Neuronal stem cell (in vitro differentiated cells): ENCODE data around the gene MTA3.
A peak's percentile ranks its signal among the peaks of the same experiment; 100 is the strongest.

Experiments
- DNase-seq: peaks from one replicate; pipeline ENCODE4 v3.0.0-alpha.2; 2013; ENCODE audit warnings: low spot score
- H2AFZ ChIP-seq: one replicate; pipeline ENCODE4 v1.6.1; 2013; ENCODE audit warnings: mild to moderate bottlenecking, low read length, inconsistent platforms
- H2AK5ac ChIP-seq: 2 replicates; pipeline ENCODE4 v1.6.1; 2013; ENCODE audit warnings: low read depth, mild to moderate bottlenecking, inconsistent platforms, low read length, moderate library complexity, mixed read lengths
- H2BK120ac ChIP-seq: 2 replicates; pipeline ENCODE4 v1.6.1; 2013; ENCODE audit warnings: low read depth, mild to moderate bottlenecking, inconsistent platforms, low read length, moderate library complexity, mixed read lengths
- H2BK12ac ChIP-seq: one replicate; pipeline ENCODE4 v1.6.1; 2013; ENCODE audit warnings: low read length, inconsistent platforms
- H2BK15ac ChIP-seq: 2 replicates; pipeline ENCODE4 v1.6.1; 2013; ENCODE audit warnings: mild to moderate bottlenecking, low read length, inconsistent platforms, mixed read lengths
- H2BK5ac ChIP-seq: one replicate; pipeline ENCODE4 v1.6.1; 2013; ENCODE audit warnings: inconsistent platforms, mild to moderate bottlenecking, low read length, moderate library complexity
- H3K14ac ChIP-seq: one replicate; pipeline ENCODE4 v1.6.1; 2013; ENCODE audit warnings: low read length, inconsistent platforms
- H3K18ac ChIP-seq: 2 replicates; pipeline ENCODE4 v1.6.1; 2013; ENCODE audit warnings: low read length, inconsistent platforms
- H3K23ac ChIP-seq: 2 replicates; pipeline ENCODE4 v1.6.1; 2013; ENCODE audit warnings: low read depth, mild to moderate bottlenecking, mixed read lengths, low read length, inconsistent platforms; ENCODE audit not compliant: poor library complexity
- H3K27ac ChIP-seq: replicated peaks from 3 replicates; pipeline ENCODE4 v1.5.1; 2013; ENCODE audit warnings: low read length, inconsistent platforms
- H3K27me3 ChIP-seq, 3 experiments: 2 replicates each; pipeline ENCODE4 v1.6.1; 2013; ENCODE audit warnings: low read length in 3 of 3, mild to moderate bottlenecking in 2 of 3, inconsistent platforms in 1 of 3, low read depth in 1 of 3, mixed read lengths in 1 of 3, moderate library complexity in 1 of 3; ENCODE audit not compliant: control insufficient read depth in 3 of 3, insufficient read depth in 3 of 3
- H3K36me3 ChIP-seq, 2 donors: replicated peaks in 1 of 2; 2 replicates each; pipeline ENCODE4 v1.6.1; 2013; ENCODE audit warnings: low read length in 2 of 2; ENCODE audit not compliant: control insufficient read depth in 2 of 2, insufficient read depth in 2 of 2
- H3K4ac ChIP-seq: 2 replicates; pipeline ENCODE4 v1.6.1; 2013; ENCODE audit warnings: inconsistent platforms, mild to moderate bottlenecking, low read length, moderate library complexity
- H3K4me1 ChIP-seq, 2 donors: 1 replicate in 1 of 2; 2 replicates in 1 of 2; pipeline ENCODE4 v1.6.1; 2013; ENCODE audit warnings: low read length in 2 of 2, low read depth in 1 of 2; ENCODE audit not compliant: control insufficient read depth in 2 of 2, insufficient read depth in 1 of 2
- H3K4me2 ChIP-seq: one replicate; pipeline ENCODE4 v1.6.1; 2013; ENCODE audit warnings: mild to moderate bottlenecking, low read length, inconsistent platforms; ENCODE audit not compliant: insufficient read depth, poor library complexity, severe bottlenecking
- H3K4me3 ChIP-seq, 2 donors: 2 replicates each; pipeline ENCODE4 v1.5.1; 2013; ENCODE audit warnings: low read length in 2 of 2, mild to moderate bottlenecking in 2 of 2, inconsistent platforms in 1 of 2, moderate library complexity in 1 of 2
- H3K79me1 ChIP-seq: one replicate; pipeline ENCODE4 v1.6.1; 2013; ENCODE audit warnings: low read depth, mild to moderate bottlenecking, inconsistent platforms, low read length, moderate library complexity
- H3K9ac ChIP-seq: one replicate; pipeline ENCODE4 v1.6.1; 2013; ENCODE audit warnings: mild to moderate bottlenecking, low read depth, low read length, inconsistent platforms; ENCODE audit not compliant: poor library complexity
- H3K9me3 ChIP-seq, 2 donors: replicated peaks in 1 of 2; 2 replicates each; pipeline versions ENCODE3 to v1.6.1; 2013; ENCODE audit warnings: low read length in 2 of 2, mild to moderate bottlenecking in 2 of 2, inconsistent platforms in 1 of 2, low read depth in 1 of 2, mixed read lengths in 1 of 2, moderate library complexity in 1 of 2; ENCODE audit not compliant: control insufficient read depth in 2 of 2, insufficient read depth in 1 of 2
- H4K8ac ChIP-seq: one replicate; pipeline ENCODE4 v1.6.1; 2013; ENCODE audit warnings: low read depth, mild to moderate bottlenecking, inconsistent platforms, low read length, moderate library complexity
- H4K91ac ChIP-seq: one replicate; pipeline ENCODE4 v1.6.1; 2013; ENCODE audit warnings: low read length, low read depth, mild to moderate bottlenecking, inconsistent platforms; ENCODE audit not compliant: poor library complexity
- WGBS, 2 donors: extraction: QIAGEN DNeasy Blood & Tissue Kit; methylation state at CpG; one replicate each; pipeline ENCODE4 v1.1.7; 2013; ENCODE audit warnings: missing lambda C conversion rate in 2 of 2, mixed read lengths in 1 of 2; ENCODE audit not compliant: insufficient read length in 2 of 2, insufficient replicate concordance in 1 of 2; ENCODE audit errors: extremely low coverage in 2 of 2; 5-methylcytosine and 5-hydroxymethylcytosine counted together

MTA3 gene

GRCh38 chr2:42765686-42766085, 197.3 kb downstream of the MTA3 start:
- Histone ChIP-seq H2BK5ac (no peak overlapping the region), H3K9me3 (no peaks in the 10 kb centered on the region), H4K91ac (no peak overlapping the region), H2AK5ac (no peak overlapping the region), H3K36me3 (no peaks in the 10 kb centered on the region), H3K14ac (no peak overlapping the region), H3K4ac (no peak overlapping the region), H3K9ac (no peak overlapping the region), H2BK120ac (no peak overlapping the region), H3K79me1 (peaks cover 2% of the 10 kb centered on the region), H3K27me3 (no peaks in the 10 kb centered on the region), H2BK12ac (no peak overlapping the region), H3K4me1 (no peaks in the 10 kb centered on the region), H3K23ac (no peak overlapping the region), H2AFZ (no peak overlapping the region), H3K4me2 (no peak overlapping the region), H3K4me3 (no peak overlapping the region), H2BK15ac (no peak overlapping the region), H4K8ac (no peak overlapping the region), H3K27ac (no peak overlapping the region), H3K18ac (no peak overlapping the region)
- no CpG with 5 or more reads among the region's 9 CpGs for WGBS, 2 donors
- no peak for DNase-seq

- H3K27me3 ChIP-seq: no peaks in the 10 kb centered on the region
- H3K4me1 ChIP-seq: no peaks in the 10 kb centered on the region
- H3K4ac ChIP-seq: peak overlapping the region; percentile 53
- no peaks in the 10 kb centered on the region for H3K9me3 ChIP-seq
- H3K23ac ChIP-seq: peak overlapping the region; percentile 65
- peak overlapping the region; percentile 82 for H2BK5ac ChIP-seq
- no peak overlapping the region for H2BK15ac ChIP-seq
- H2AFZ ChIP-seq: no peak overlapping the region
- no peak overlapping the region for H3K27ac ChIP-seq
- DNase-seq: no peak
- H2BK12ac ChIP-seq: no peak overlapping the region
- no peak overlapping the region for H3K14ac ChIP-seq
- WGBS, 2 donors: no CpG with 5 or more reads among the region's 16 CpGs
- H4K8ac ChIP-seq: peak overlapping the region; percentile 3
- H3K4me2 ChIP-seq: no peak overlapping the region
- no peak overlapping the region for H3K4me3 ChIP-seq
- peaks cover 2% of the 10 kb centered on the region for H3K79me1 ChIP-seq
- H3K18ac ChIP-seq: peak overlapping the region; percentile 17
- H2BK120ac ChIP-seq: no peak overlapping the region
- H3K36me3 ChIP-seq: no peaks in the 10 kb centered on the region
- no peak overlapping the region for H4K91ac ChIP-seq
- peak overlapping the region; percentile 60 for H3K9ac ChIP-seq
- no peak overlapping the region for H2AK5ac ChIP-seq
These were observed 198.9 kb downstream of the MTA3 start for GRCh38 chr2:42767080-42767898.

- DNase-seq: no peak
- no peaks in the 10 kb centered on the region for H3K27me3 ChIP-seq
- no peak overlapping the region for H2AK5ac ChIP-seq
- no peak overlapping the region for H3K9ac ChIP-seq
- no peak overlapping the region for H2AFZ ChIP-seq
- no peak overlapping the region for H3K14ac ChIP-seq
- H4K91ac ChIP-seq: no peak overlapping the region
- H3K23ac ChIP-seq: peak overlapping the region; percentile 49
- WGBS, 2 donors: no CpG with 5 or more reads among the region's 14 CpGs
- H2BK120ac ChIP-seq: no peak overlapping the region
- H3K9me3 ChIP-seq: no peaks in the 10 kb centered on the region
- H3K18ac ChIP-seq: peak overlapping the region; percentile 4
- H3K4me1 ChIP-seq: no peaks in the 10 kb centered on the region
- H2BK12ac ChIP-seq: no peak overlapping the region
- no peak overlapping the region for H3K27ac ChIP-seq
- H2BK5ac ChIP-seq: no peak overlapping the region
- H3K36me3 ChIP-seq: no peaks in the 10 kb centered on the region
- H3K79me1 ChIP-seq: peaks cover 2% of the 10 kb centered on the region
- H3K4ac ChIP-seq: no peak overlapping the region
- no peak overlapping the region for H2BK15ac ChIP-seq
- H3K4me3 ChIP-seq: no peak overlapping the region
- no peak overlapping the region for H4K8ac ChIP-seq
- H3K4me2 ChIP-seq: no peak overlapping the region
These were observed 199.7 kb downstream of the MTA3 start for GRCh38 chr2:42767899-42768705.

- H2BK15ac ChIP-seq: no peak overlapping the region
- no peak overlapping the region for H2BK5ac ChIP-seq
- no peak overlapping the region for H3K27ac ChIP-seq
- no peak overlapping the region for H3K18ac ChIP-seq
- no peak overlapping the region for H2BK120ac ChIP-seq
- no peaks in the 10 kb centered on the region for H3K27me3 ChIP-seq
- no peak overlapping the region for H4K8ac ChIP-seq
- no peak overlapping the region for H3K23ac ChIP-seq
- H3K9me3 ChIP-seq: no peaks in the 10 kb centered on the region
- no peak for DNase-seq
- no peaks in the 10 kb centered on the region for H3K4me1 ChIP-seq
- H4K91ac ChIP-seq: no peak overlapping the region
- H3K36me3 ChIP-seq: no peaks in the 10 kb centered on the region
- no peak overlapping the region for H3K4ac ChIP-seq
- H3K4me2 ChIP-seq: no peak overlapping the region
- H2AFZ ChIP-seq: no peak overlapping the region
- H3K79me1 ChIP-seq: peaks cover 2% of the 10 kb centered on the region
- WGBS, 2 donors: no CpG with 5 or more reads among the region's 3 CpGs
- H3K14ac ChIP-seq: no peak overlapping the region
- no peak overlapping the region for H2BK12ac ChIP-seq
- no peak overlapping the region for H3K9ac ChIP-seq
- no peak overlapping the region for H2AK5ac ChIP-seq
- no peak overlapping the region for H3K4me3 ChIP-seq
These were observed 200.3 kb downstream of the MTA3 start for GRCh38 chr2:42768706-42769256.
